H9 (cell line): ENCODE data around the gene ZSWIM9. TPM values are rescaled to one million over a fixed set of nuclear protein-coding genes. Genes with fewer than 3 reads are reported as not detected.

ENCODE experiments used
- DNase-seq: peaks from one replicate; pipeline ENCODE4 v3.0.0-alpha.2; 2017
- H2AFZ ChIP-seq: one replicate; pipeline ENCODE4 v1.6.1; 2013; ENCODE audit warnings: mild to moderate bottlenecking, low read length, control low read depth, moderate library complexity
- H2AK5ac ChIP-seq: 2 replicates; pipeline ENCODE4 v1.6.1; 2013; ENCODE audit warnings: low read length, control low read depth, mixed read lengths; ENCODE audit not compliant: insufficient read length
- H2BK120ac ChIP-seq: one replicate; pipeline ENCODE4 v1.6.1; 2013; ENCODE audit warnings: low read depth, mild to moderate bottlenecking, low read length, control low read depth, inconsistent platforms; ENCODE audit not compliant: poor library complexity, severe bottlenecking
- H2BK12ac ChIP-seq: 2 replicates; pipeline ENCODE4 v1.6.1; 2013; ENCODE audit warnings: low read length, control low read depth, mixed read lengths, low read depth; ENCODE audit not compliant: insufficient read length
- H2BK15ac ChIP-seq: 2 replicates; pipeline ENCODE4 v1.6.1; 2013; ENCODE audit warnings: low read depth, low read length, control low read depth
- H2BK20ac ChIP-seq: one replicate; pipeline ENCODE4 v1.6.1; 2013; ENCODE audit warnings: low read depth, mild to moderate bottlenecking, low read length, control low read depth, inconsistent platforms; ENCODE audit not compliant: poor library complexity, severe bottlenecking
- H2BK5ac ChIP-seq: 2 replicates; pipeline ENCODE4 v1.6.1; 2013; ENCODE audit warnings: low read length, control low read depth, mixed read lengths; ENCODE audit not compliant: insufficient read length
- H3K14ac ChIP-seq: 2 replicates; pipeline ENCODE4 v1.6.1; 2013; ENCODE audit warnings: low read length, control low read depth; ENCODE audit not compliant: insufficient read depth
- H3K18ac ChIP-seq: 2 replicates; pipeline ENCODE4 v1.6.1; 2013; ENCODE audit warnings: low read depth, mild to moderate bottlenecking, mixed read lengths, low read length, control low read depth; ENCODE audit not compliant: insufficient read length
- H3K23ac ChIP-seq: 2 replicates; pipeline ENCODE4 v1.6.1; 2013; ENCODE audit warnings: low read length, control low read depth, mixed read lengths, low read depth; ENCODE audit not compliant: insufficient read length
- H3K23me2 ChIP-seq: 2 replicates; pipeline ENCODE4 v1.6.1; 2013; ENCODE audit warnings: low read depth, mild to moderate bottlenecking, mixed read lengths, low read length, control low read depth; ENCODE audit not compliant: insufficient read length, poor library complexity, severe bottlenecking
- H3K27ac ChIP-seq: 2 replicates; pipeline ENCODE4 v1.5.1; 2013; ENCODE audit warnings: low read length, control low read depth, mixed read lengths, low read depth; ENCODE audit not compliant: insufficient read length
- H3K27me3 ChIP-seq: 2 replicates; pipeline ENCODE4 v1.6.1; 2013; ENCODE audit warnings: low read length, control low read depth, inconsistent platforms; ENCODE audit not compliant: insufficient read depth
- H3K4ac ChIP-seq: 2 replicates; pipeline ENCODE4 v1.6.1; 2013; ENCODE audit warnings: low read depth, mild to moderate bottlenecking, control low read depth, inconsistent platforms, low read length, moderate library complexity
- H3K4me1 ChIP-seq: 2 replicates; pipeline ENCODE4 v1.6.1; 2013; ENCODE audit warnings: low read length, control low read depth, inconsistent platforms; ENCODE audit not compliant: insufficient read depth
- H3K4me2 ChIP-seq: 2 replicates; pipeline ENCODE4 v1.6.1; 2013; ENCODE audit warnings: low read length, control low read depth, mixed read lengths; ENCODE audit not compliant: insufficient read length, insufficient read depth
- H3K56ac ChIP-seq: 2 replicates; pipeline ENCODE4 v1.6.1; 2013; ENCODE audit warnings: low read depth, mild to moderate bottlenecking, mixed read lengths, low read length, control low read depth; ENCODE audit not compliant: insufficient read length
- H3K79me1 ChIP-seq: 2 replicates; pipeline ENCODE4 v1.6.1; 2013; ENCODE audit warnings: low read depth, mild to moderate bottlenecking, moderate library complexity, low read length, control low read depth, inconsistent platforms; ENCODE audit not compliant: insufficient read depth, poor library complexity, severe bottlenecking
- H3K79me2 ChIP-seq: 2 replicates; pipeline ENCODE4 v1.6.1; 2013; ENCODE audit warnings: low read length, control low read depth, inconsistent platforms; ENCODE audit not compliant: insufficient read depth
- H3K9ac ChIP-seq: 2 replicates; pipeline ENCODE4 v1.6.1; 2013; ENCODE audit warnings: low read length, control low read depth, mixed read lengths; ENCODE audit not compliant: insufficient read length; ENCODE audit errors: extremely low read depth
- H3K9me3 ChIP-seq: one replicate; pipeline ENCODE4 v1.6.1; 2013; ENCODE audit warnings: low read depth, low read length, inconsistent platforms; ENCODE audit not compliant: control insufficient read depth
- H3T11ph ChIP-seq: one replicate; pipeline ENCODE4 v1.6.1; 2013; ENCODE audit warnings: mild to moderate bottlenecking, low read length, control low read depth, inconsistent platforms
- H4K20me1 ChIP-seq: one replicate; pipeline ENCODE4 v1.6.1; 2013; ENCODE audit not compliant: control insufficient read depth, insufficient read length, insufficient read depth
- H4K5ac ChIP-seq: 2 replicates; pipeline ENCODE4 v1.6.1; 2013; ENCODE audit warnings: low read depth, mild to moderate bottlenecking, mixed read lengths, low read length, control low read depth; ENCODE audit not compliant: insufficient read length
- H4K8ac ChIP-seq: replicated peaks from 2 replicates; pipeline ENCODE4 v1.6.1; 2013; ENCODE audit warnings: low read length, control low read depth, mixed read lengths, low read depth; ENCODE audit not compliant: insufficient read length
- H4K91ac ChIP-seq: 2 replicates; pipeline ENCODE4 v1.6.1; 2013; ENCODE audit warnings: low read depth, mild to moderate bottlenecking, moderate library complexity, mixed read lengths, low read length, control low read depth; ENCODE audit not compliant: insufficient read length
- H3K27ac Mint-ChIP-seq, 3 experiments: 2 replicates in 2 of 3; 3 replicates in 1 of 3; pipeline ENCODE4 v1.8.0; 2020 to 2021; ENCODE audit warnings: mixed read lengths in 3 of 3, mild to moderate bottlenecking in 1 of 3, moderate library complexity in 1 of 3
- H3K27me3 Mint-ChIP-seq: 2 replicates; pipeline ENCODE4 v1.8.0; 2021; ENCODE audit warnings: low read depth, mild to moderate bottlenecking, moderate library complexity, mixed read lengths
- H3K36me3 Mint-ChIP-seq, 3 experiments: 2 replicates in 2 of 3; 3 replicates in 1 of 3; pipeline ENCODE4 v1.8.0; 2020 to 2021; ENCODE audit warnings: low read depth in 3 of 3, mixed read lengths in 3 of 3; ENCODE audit not compliant: insufficient read depth in 1 of 3
- H3K4me1 Mint-ChIP-seq, 2 experiments: 2 replicates each; pipeline ENCODE4 v1.8.0; 2020; ENCODE audit warnings: mixed read lengths in 2 of 2
- H3K4me3 Mint-ChIP-seq, 2 experiments: 2 replicates in 1 of 2; 3 replicates in 1 of 2; pipeline ENCODE4 v1.8.0; 2020 to 2021; ENCODE audit warnings: mild to moderate bottlenecking in 2 of 2, mixed read lengths in 2 of 2, moderate library complexity in 1 of 2
- H3K9me3 Mint-ChIP-seq, 2 experiments: 2 replicates in 1 of 2; 3 replicates in 1 of 2; pipeline ENCODE4 v1.8.0; 2020; ENCODE audit warnings: mild to moderate bottlenecking in 2 of 2, mixed read lengths in 2 of 2, moderate library complexity in 1 of 2
- WGBS: extraction: QIAGEN DNeasy Blood & Tissue Kit; methylation state at CpG from one replicate; pipeline ENCODE4 v1.1.7; 2013; ENCODE audit warnings: missing lambda C conversion rate, low lambda C conversion rate, mixed read lengths; ENCODE audit not compliant: insufficient read length; ENCODE audit errors: extremely low coverage; 5-methylcytosine and 5-hydroxymethylcytosine counted together
- total RNA-seq: library from RNA; stranded (reverse); gene quantifications from 2 replicates; pipeline ENCODE4 v1.2.1, GENCODE V29; 2021
- TF ChIP-seq, protein P1 (sequence below): fragments of 200-600 bp; sonication (generic); conservative IDR thresholded peaks from 3 replicates; pipeline ENCODE4 v1.8.0; 2021; ENCODE audit warnings: antibody characterized with exemption, mild to moderate bottlenecking

Gene ZSWIM9
- total RNA-seq, 1 experiment from 2014 or later, result 8.9 TPM

DNA sequence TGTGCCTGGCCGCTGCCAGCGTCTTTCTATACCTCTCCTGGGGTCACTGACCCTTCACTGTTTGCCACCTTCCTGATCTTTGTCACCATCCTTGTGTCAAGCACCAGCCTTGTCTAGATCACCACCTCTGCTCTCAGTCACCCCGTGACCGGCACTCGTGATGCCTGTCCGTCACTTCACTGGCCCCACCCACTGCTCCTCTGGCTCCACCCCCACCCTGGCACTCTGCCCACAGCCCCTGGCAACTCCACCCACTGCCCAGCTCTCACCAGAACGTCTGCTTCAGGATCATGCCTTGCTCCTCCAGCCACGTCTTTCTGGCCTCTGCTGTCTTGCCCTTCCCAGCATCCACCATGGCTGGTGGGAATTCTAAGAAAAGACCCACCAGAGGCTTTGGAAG lies 35.1 kb upstream of the ZSWIM9 start:
- no peaks in the 10 kb centered on the region for H3K4me1 ChIP-seq
- no peak overlapping the region for H3T11ph ChIP-seq
- no peak overlapping the region for H2BK20ac ChIP-seq
- no peak overlapping the region for H2BK5ac ChIP-seq
- H3K18ac ChIP-seq, result no peak overlapping the region
- H4K5ac ChIP-seq, result no peak overlapping the region
- Mint-ChIP-seq H3K36me3 (peaks cover 27 to 68% (median 62%) of the 10 kb centered on the region in 3 experiments; a peak in 6 of 7 replicates), H3K4me3 (no peak overlapping the region), H3K27ac (peak overlapping the region in 1 of 3 experiments; percentile 91; a peak in 2 of 7 replicates), H3K9me3 (no peaks in the 10 kb centered on the region), H3K27me3 (no peaks in the 10 kb centered on the region; the same call in 1 of the 2 replicates), H3K4me1 (no peaks in the 10 kb centered on the region)
- H3K79me1 ChIP-seq, result no peaks in the 10 kb centered on the region
- H3K56ac ChIP-seq, result no peak overlapping the region
- H3K9me3 ChIP-seq, result no peaks in the 10 kb centered on the region
- no peak overlapping the region for H3K23ac ChIP-seq
- H2BK12ac ChIP-seq, result no peak overlapping the region
- H2BK120ac ChIP-seq, result no peak overlapping the region
- WGBS, result no CpG with 5 or more reads among the region's 8 CpGs
- H2AK5ac ChIP-seq, result no peak overlapping the region
- no peak overlapping the region for H3K9ac ChIP-seq
- TF ChIP-seq, protein P1, sequence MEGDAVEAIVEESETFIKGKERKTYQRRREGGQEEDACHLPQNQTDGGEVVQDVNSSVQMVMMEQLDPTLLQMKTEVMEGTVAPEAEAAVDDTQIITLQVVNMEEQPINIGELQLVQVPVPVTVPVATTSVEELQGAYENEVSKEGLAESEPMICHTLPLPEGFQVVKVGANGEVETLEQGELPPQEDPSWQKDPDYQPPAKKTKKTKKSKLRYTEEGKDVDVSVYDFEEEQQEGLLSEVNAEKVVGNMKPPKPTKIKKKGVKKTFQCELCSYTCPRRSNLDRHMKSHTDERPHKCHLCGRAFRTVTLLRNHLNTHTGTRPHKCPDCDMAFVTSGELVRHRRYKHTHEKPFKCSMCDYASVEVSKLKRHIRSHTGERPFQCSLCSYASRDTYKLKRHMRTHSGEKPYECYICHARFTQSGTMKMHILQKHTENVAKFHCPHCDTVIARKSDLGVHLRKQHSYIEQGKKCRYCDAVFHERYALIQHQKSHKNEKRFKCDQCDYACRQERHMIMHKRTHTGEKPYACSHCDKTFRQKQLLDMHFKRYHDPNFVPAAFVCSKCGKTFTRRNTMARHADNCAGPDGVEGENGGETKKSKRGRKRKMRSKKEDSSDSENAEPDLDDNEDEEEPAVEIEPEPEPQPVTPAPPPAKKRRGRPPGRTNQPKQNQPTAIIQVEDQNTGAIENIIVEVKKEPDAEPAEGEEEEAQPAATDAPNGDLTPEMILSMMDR, result no peak
- no peak overlapping the region for H2BK15ac ChIP-seq
- no peaks in the 10 kb centered on the region for H3K23me2 ChIP-seq
- no peak overlapping the region for H4K91ac ChIP-seq
- no peak overlapping the region for H3K14ac ChIP-seq
- no peak overlapping the region for H3K4ac ChIP-seq
- H2AFZ ChIP-seq, result no peak overlapping the region
- DNase-seq, result no peak
- H4K8ac ChIP-seq, result no peak overlapping the region
- H3K4me2 ChIP-seq, result no peak overlapping the region
- no peak overlapping the region for H3K27ac ChIP-seq
- no peaks in the 10 kb centered on the region for H4K20me1 ChIP-seq
- H3K79me2 ChIP-seq, result no peaks in the 10 kb centered on the region
- no peaks in the 10 kb centered on the region for H3K27me3 ChIP-seq
